HL-60/S4 treated with retinoic acid at 250 ng/mL for 4 days and 3 days (cell line): ENCODE measurements around the gene HAUS3.

Experiments used
- in situ Hi-C: fragments of 300-500 bp; cut with MboI; formaldehyde crosslinking; loops from 2 replicates; pipeline ENCODE4 v1.7.0; 2022; ENCODE audit warnings: low sequenced_read_pairs

The HAUS3 gene

GRCh38 chr4:2241410-2242353 is at the start of gene HAUS3, which contains the start of gene POLN:
Gene HAUS3, minus strand, starts transcription at chr4:2242121. Its CDS starts 1,175 bp downstream, at chr4:2240946.
Gene POLN, minus strand, starts transcription at chr4:2242121. Its CDS starts 12,890 bp downstream, at chr4:2229231.
- in situ Hi-C loops = no loop called here

GRCh38 chr4:2290974-2291704 is 49.2 kb upstream of the HAUS3 start:
- in situ Hi-C loops = no loop called here

- in situ Hi-C loops = no loop called here
Measured at GRCh38 chr4:2290488-2290887, 48.6 kb upstream of the HAUS3 start.

DNA sequence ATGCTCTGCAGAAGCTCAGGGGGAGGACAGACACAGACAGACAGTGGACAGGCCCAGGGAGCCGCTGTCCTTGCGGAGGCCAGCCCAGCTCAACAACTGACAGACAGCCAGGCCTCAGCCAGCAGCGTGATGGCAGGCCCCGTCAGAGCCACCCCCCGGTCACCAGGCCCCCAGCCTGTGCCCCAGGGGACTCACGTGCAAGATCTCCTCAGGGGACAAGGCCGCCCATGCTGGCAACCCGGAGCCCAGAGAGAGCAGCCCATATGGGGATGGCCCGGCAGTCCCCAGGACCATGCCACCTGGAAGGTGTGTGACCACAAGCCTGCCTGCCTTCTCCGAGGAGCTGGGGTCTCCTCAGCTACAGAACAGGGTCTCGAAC is 48.0 kb upstream of the HAUS3 start:
- in situ Hi-C loops = no loop called here

GRCh38 chr4:2289311-2289954 is 47.5 kb upstream of the HAUS3 start:
- in situ Hi-C loops = no loop called here

GRCh38 chr4:2288051-2288541 is 46.2 kb upstream of the HAUS3 start:
- in situ Hi-C loops = no loop called here

DNA sequence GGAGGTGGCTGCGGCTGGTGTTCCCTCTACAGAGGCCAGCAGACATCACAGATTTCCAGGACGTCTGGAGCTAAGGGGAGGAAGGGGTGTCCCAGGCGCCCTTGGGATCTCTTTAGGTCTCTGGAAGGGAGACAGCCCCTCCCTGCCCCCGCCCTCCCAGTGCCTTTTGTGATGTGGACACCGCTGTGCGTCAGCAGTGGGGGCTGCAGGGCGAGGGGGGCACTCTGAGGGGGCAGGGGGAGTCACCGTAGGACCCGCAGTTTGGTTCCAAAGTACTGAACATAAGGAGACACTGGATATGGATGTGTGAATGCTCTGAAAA is 45.6 kb upstream of the HAUS3 start:
- in situ Hi-C loops = no loop called here

DNA sequence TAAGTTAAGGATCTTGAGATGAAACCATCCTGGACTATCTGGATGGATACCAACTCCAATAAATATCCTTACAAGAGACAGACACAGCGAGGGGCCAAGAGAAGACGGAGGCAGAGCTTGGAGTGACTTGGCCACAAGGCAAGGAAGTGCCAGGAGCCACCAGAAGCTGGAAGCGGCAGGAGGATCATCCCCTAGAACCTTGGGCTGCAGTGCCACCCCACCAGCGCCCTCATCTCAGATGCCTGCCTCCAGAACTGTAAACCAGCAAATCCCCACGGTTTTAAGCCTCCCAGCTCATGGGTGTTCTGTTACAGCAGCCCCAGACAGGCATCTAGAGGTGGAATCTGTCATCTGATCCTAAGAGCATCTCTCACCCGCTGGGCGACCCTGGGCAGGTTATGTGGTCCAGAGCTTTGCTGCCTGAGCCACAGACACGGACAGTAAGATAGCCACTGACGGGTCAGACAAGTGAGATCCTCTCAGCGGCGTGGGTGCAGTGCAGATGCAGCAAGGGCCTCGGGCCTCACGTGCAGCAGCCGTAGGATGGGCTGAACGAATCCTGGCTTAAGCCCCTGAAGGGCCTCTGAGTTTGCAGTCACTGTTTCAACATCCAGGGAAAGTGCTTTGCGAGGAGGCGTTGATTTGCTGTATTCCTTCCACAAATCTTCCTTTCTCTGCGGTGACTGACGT is 45.1 kb upstream of the HAUS3 start:
- in situ Hi-C loops = no loop called here

DNA sequence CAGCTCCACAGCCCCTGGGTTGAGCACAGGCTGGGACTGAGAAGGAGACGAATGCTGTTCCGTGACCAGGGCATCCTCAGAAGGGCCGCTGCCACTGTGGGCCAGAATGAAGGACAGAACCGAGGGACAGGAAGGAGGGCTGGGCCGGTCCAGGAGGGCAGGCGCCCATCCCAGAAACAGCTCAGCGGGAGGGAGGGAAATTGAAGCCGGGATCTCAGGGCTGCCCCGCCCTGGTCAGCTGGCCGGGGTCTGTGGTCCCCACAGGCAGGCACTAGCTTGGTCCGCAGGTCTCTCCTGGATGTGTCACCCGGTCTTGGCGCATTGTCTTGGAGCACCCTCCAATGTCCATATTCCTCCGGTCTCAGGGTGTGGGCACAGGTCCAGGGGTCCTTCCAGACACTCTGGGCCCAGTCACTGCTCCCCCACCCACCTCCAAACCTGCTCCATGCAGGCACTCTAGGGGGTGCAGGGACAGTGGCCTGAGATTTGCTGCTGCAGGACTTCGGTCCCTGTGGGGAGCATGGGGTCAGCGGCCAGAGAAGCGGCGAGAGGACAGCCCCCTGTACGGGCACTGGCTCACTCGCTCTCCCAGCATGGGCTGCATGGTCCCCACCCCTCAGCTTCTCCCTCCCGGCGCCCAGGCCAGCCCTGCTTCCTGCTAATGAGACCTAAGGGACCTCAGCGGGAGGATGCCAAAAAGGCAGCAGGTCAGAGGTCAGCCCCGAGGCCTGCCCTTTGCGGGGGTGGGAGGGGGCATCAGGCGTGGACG is 43.9 kb upstream of the HAUS3 start:
- in situ Hi-C loops = no loop called here

DNA sequence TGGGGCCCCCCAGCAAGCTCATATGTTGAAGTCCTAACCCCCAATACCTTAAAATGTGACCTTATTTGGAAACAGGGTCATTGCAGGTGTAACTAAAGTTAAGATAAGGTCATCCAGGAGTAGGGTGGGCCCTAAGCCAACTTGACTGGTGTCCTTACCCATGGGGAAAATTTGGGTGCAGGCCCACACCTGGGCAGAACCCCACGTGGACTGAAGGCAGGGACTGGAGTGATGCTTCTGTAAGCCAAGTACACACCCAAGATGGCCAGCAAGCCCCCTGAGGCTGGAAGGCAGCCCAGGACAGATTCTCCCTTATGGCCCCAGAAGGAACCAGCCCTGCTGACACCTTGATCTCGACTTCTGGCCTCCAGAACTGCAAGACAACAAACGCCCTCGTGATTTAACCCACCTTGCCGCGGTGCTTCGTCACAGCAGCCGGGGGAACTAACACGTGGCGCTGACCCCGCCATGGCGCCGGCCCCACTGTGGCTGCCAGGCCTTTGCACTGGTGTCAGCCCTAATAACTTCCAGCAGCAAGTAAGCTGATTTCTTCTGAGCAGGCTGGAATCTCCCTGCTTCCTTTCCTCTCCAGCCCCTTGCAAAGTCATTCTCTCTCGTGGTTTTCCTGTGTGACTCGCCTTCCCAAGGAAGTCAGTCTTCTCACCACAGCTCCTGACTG is 43.2 kb upstream of the HAUS3 start:
- in situ Hi-C loops = no loop called here

- in situ Hi-C loops = no loop called here
Measured at GRCh38 chr4:2284161-2284933, 42.4 kb upstream of the HAUS3 start.

DNA sequence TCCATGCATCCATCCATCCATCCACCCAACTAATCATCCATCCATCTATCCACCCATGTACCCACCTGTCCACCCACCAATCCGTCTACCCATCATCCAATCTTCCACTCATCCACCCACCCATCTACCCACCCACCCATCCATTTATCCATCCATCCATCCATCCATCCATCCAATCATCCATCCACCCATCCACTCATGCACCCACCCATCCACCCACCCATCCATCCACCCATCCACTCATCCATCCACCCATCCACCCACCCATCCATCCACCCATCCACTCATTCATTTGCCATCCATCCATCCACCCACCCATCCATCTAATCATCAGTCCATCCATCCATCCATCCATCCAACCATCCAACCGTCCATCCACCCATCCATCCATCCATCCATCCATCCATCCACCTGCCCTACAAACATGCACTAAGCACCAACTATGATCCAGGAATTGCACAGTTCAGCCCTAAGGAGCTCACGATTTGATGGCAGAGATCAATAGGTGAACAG is 41.3 kb upstream of the HAUS3 start:
- in situ Hi-C loops = no loop called here

DNA sequence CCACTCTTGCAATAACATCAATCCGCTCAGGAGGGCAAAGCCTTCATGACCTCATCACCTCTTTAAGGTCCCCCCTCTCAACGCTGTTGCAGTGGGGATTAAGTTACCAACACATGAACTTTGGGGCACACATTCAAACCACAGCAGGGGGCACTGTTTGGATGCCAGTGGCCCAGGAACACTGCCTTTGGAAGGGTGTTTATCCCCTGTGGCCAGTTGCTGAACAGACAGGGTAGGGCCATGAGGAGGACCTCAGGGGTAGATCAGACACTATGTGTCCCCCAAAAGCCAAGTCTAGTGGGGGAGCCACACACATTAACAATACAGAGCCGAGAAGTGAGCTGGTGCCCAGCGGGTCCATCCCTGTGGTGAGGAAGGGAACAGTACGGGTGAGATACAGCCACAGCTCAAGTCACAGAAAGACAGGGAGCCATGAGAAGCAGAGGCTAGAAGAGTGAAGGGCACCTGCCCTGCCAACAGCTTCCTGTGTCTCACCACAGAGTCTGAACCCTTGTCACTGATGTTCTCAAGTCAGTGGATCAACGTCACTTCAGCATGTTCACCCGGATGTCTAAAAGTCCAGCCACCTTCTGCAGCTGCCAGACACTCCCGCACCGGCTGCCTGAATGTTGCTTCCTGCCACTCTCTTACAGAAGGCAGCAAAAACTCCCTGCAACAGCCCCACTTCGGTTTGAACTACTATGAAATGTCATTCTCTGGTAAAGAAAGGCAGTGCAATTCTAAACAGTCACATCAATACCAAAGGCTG is 39.8 kb upstream of the HAUS3 start:
- in situ Hi-C loops = no loop called here

DNA sequence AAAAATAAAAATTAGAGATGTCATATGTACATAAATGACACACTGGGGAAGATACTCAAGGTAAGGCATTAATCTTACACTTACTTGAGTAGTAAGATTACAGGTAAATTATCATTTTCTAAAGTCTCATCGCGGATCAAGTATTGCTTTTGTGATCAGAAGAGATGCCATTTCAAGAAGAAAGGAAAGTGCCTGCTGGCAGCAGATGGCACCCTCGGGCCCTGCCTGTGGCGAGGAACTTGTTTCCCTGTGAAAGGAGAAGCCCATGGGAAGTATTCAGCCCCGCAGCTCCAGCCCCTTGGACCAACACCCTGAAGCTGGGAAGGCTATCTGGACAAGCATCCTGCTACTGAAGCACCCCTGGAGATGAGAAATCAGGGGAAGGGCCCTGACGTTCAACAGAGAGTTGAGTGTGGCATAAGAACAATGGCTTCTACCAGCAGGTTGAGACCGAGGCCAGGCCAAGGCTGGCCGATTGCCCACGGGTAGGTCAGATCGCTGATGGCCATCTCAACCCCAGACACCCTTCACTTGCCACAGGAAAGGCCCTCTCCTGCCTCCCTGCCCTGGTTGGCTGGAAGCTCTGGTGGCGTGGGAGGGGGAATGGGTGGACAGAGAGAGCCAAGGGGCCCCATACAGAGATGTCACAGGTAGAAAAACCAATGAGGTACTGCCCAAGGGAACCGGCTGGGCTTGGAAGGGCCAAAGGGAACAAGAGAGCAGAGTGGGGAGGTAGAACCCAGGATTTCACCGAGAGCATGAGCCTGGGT is 38.8 kb upstream of the HAUS3 start:
- in situ Hi-C loops = no loop called here

GRCh38 chr4:2277956-2278355 is 36.0 kb upstream of the HAUS3 start:
- in situ Hi-C loops = no loop called here

- in situ Hi-C loops = no loop called here
Measured at GRCh38 chr4:2276581-2277325, 34.8 kb upstream of the HAUS3 start.
